Measurements from ENCODE around the gene PCDHGB2. TPM values are rescaled to one million over a fixed set of nuclear protein-coding genes. Genes with fewer than 3 reads are reported as not detected.
A peak's percentile ranks its signal among the peaks of the same experiment; 100 is the strongest.

PCDHGB2 gene
- total RNA-seq, 1 experiment from 2014 or later, result 4.1 TPM

DNA sequence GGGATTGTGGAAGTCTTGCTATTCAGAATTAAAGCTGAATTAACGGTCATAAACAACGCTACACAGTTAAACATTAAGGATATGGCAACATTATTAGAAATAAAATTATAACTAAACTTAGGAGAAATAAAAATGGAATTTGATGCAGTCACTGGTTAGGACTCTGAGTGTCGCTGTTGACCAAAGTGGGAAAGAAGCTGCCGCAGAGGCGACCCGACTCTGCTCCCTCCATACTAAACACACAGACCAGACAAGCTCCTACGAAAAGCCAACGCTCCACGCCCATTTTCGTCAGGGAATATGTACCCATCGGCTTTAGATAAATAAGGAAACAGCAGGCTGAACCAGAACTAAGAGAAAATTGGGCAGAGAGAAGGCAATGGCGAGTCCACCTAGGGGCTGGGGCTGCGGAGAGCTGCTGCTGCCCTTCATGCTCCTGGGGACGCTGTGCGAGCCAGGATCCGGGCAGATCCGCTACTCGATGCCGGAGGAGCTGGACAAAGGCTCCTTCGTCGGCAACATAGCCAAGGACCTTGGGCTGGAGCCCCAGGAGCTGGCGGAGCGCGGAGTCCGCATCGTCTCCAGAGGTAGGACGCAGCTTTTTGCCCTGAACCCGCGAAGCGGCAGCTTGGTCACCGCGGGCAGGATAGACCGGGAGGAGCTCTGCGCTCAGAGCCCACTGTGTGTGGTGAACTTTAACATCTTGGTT, 4.3 kb downstream of the PCDHGB2 start, which contains the start of gene PCDHGA5 (continued):
- no peak for TF ChIP-seq ZNF425 (CRISPR knock-in tag; conservative IDR thresholded peaks at IDR 0.05)
- no peak for TF ChIP-seq ZNF138 (CRISPR knock-in tag; conservative IDR thresholded peaks at IDR 0.05)
- no peak for TF ChIP-seq ZBTB43 (CRISPR knock-in tag; IDR thresholded peaks at IDR 0.05)
- TF ChIP-seq, protein P1, sequence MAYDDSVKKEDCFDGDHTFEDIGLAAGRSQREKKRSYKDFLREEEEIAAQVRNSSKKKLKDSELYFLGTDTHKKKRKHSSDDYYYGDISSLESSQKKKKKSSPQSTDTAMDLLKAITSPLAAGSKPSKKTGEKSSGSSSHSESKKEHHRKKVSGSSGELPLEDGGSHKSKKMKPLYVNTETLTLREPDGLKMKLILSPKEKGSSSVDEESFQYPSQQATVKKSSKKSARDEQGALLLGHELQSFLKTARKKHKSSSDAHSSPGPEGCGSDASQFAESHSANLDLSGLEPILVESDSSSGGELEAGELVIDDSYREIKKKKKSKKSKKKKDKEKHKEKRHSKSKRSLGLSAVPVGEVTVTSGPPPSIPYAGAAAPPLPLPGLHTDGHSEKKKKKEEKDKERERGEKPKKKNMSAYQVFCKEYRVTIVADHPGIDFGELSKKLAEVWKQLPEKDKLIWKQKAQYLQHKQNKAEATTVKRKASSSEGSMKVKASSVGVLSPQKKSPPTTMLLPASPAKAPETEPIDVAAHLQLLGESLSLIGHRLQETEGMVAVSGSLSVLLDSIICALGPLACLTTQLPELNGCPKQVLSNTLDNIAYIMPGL (CRISPR knock-in tag; IDR thresholded peaks at IDR 0.05), result no peak
- TF ChIP-seq CREB1 (CRISPR knock-in tag; IDR thresholded peaks at IDR 0.05), result no peak

- Mint-ChIP-seq H3K4me3 (no peak overlapping the region), H3K27ac (no peak overlapping the region), H3K36me3 (peaks cover 63% of the 10 kb centered on the region), H3K4me1 (peaks cover 24% of the 10 kb centered on the region), H3K27me3 (ENCODE audit: low read depth) (peaks cover 14% of the 10 kb centered on the region), H3K9me3 (peaks cover 57% of the 10 kb centered on the region)
- no peak for DNase-seq (ENCODE audit: low spot score)
- ChIA-PET POLR2A (no interaction called here), CTCF (no interaction called here)
- TF ChIP-seq SP1 (CRISPR knock-in tag; conservative IDR thresholded peaks at IDR 0.05) (no peak), SMAD4 (CRISPR knock-in tag; IDR thresholded peaks at IDR 0.05) (peak; percentile 30; the same call in 1 of the 2 replicates), TEAD4 (CRISPR knock-in tag; IDR thresholded peaks at IDR 0.05) (no peak)
- no peak for ATAC-seq
These were observed 6.5 kb downstream of the PCDHGB2 start for GRCh38 chr5:141366016-141366896.

DNA sequence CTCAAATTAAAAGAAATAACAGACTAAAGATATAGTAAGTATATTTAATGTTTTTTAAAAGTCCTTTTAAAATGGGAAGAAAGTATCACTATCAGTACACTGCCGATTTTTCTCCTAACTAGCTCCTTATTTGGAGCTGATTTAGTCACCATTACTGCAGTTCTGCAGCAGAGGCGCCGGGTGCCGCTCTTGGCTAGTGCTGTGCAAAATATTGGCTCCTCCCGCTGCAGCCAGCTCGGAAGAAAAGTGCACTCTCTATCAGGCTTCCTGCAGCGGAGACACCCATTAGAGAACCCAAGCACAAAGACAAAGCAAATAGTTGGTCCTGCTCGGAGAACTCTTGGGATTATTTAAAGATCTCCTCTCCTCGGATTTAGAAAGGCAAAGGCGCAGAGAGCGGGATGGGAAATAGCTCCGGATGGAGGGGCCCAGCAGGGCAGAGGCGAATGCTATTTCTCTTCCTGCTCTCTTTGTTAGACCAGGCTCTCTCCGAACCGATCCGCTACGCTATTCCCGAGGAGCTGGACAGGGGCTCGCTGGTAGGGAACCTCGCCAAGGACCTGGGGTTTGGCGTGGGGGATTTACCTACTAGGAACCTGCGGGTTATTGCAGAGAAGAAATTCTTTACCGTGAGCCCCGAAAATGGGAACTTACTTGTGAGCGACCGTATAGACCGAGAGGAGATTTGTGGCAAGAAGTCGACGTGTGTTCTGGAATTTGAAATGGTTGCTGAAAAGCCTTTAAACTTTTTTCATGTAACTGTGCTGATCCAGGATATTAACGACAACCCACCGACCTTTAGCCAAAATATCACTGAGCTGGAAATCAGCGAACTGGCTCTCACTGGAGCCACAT, 10.4 kb downstream of the PCDHGB2 start, which contains the start of gene PCDHGB3:
Gene PCDHGB3, plus strand, starts transcription at position 249 of the 855 bp plus-strand sequence. Its CDS starts 153 bp downstream, at position 402.
- H3K4me1 Mint-ChIP-seq, result peaks cover 5% of the 10 kb centered on the region
- peak within 1 kb of the TSS; percentile 61 for H3K4me3 Mint-ChIP-seq
- CTCF ChIA-PET, result interaction anchor here (0.6 to 3.5 kb wide), 51 partner anchors 8 to 267 kb away, joined by 3 to 37 read pairs (median 6); partner anchors contain the start of genes DIAPH1, PCDHB10, PCDHB11 and PCDHB13
- peaks cover 8% of the 10 kb centered on the region for H3K27me3 Mint-ChIP-seq (ENCODE audit: low read depth)
- H3K9me3 Mint-ChIP-seq, result peaks cover 55% of the 10 kb centered on the region
- POLR2A ChIA-PET, result interaction anchor here (0.6 kb wide), 1 partner anchor 248 kb away, joined by 3 read pairs; the partner anchor contains the start of gene DIAPH1
- ATAC-seq (peak; percentile 95), DNase-seq (ENCODE audit: low spot score) (peak; percentile 56)
- peaks cover 61% of the 10 kb centered on the region for H3K36me3 Mint-ChIP-seq
- H3K27ac Mint-ChIP-seq, result peak within 1 kb of the TSS; percentile 91
- TF ChIP-seq ZNF281 (CRISPR knock-in tag; IDR thresholded peaks at IDR 0.05) (no peak), NR2C2 (CRISPR knock-in tag; IDR thresholded peaks at IDR 0.05) (no peak), FOXP1 (CRISPR knock-in tag; IDR thresholded peaks at IDR 0.05; ENCODE audit: borderline replicate concordance) (no peak), ZNF138 (CRISPR knock-in tag; conservative IDR thresholded peaks at IDR 0.05) (no peak), ZNF396 (CRISPR knock-in tag; IDR thresholded peaks at IDR 0.05; ENCODE audit: borderline replicate concordance) (no peak), E2F1 (CRISPR knock-in tag; IDR thresholded peaks at IDR 0.05) (no peak), ATF2 (CRISPR knock-in tag; IDR thresholded peaks at IDR 0.05; ENCODE audit: borderline replicate concordance, low read depth) (no peak), RORB (CRISPR knock-in tag; IDR thresholded peaks at IDR 0.05) (no peak), SMAD3 (CRISPR knock-in tag; IDR thresholded peaks at IDR 0.05; ENCODE audit: borderline replicate concordance) (no peak), NFE2L1 (CRISPR knock-in tag; IDR thresholded peaks at IDR 0.05) (no peak)

All from WTC11 (cell line).